ENCODE measurements around the gene RERG.

Gene RERG

GRCh38 chr12:15171012-15171655 is 50.1 kb downstream of the RERG start:
- no peak for DNase-seq
- H3K27ac ChIP-seq: no peak overlapping the region
- no peaks in the 10 kb centered on the region for H3K36me3 ChIP-seq (replicated peaks)
- no peak for TF ChIP-seq CTCF (IDR thresholded peaks at IDR 0.05; ENCODE audit: low read depth, low read length, missing control alignments)
- in situ Hi-C loops (cut with HindIII; ENCODE audit: low pct_ligation_motif_present, low sequenced_read_pairs): no loop called here
- H3K4me3 ChIP-seq (ENCODE audit: low read depth, low read length): no peak overlapping the region
- H3K27me3 ChIP-seq (replicated peaks): no peaks in the 10 kb centered on the region

- Histone ChIP-seq H3K4me3 (ENCODE audit: low read depth, low read length) (no peak overlapping the region), H3K27me3 (replicated peaks) (no peaks in the 10 kb centered on the region), H3K36me3 (replicated peaks) (no peaks in the 10 kb centered on the region), H3K27ac (no peak overlapping the region)
- in situ Hi-C loops (cut with HindIII; ENCODE audit: low pct_ligation_motif_present, low sequenced_read_pairs): no loop called here
- TF ChIP-seq CTCF (IDR thresholded peaks at IDR 0.05; ENCODE audit: low read depth, low read length, missing control alignments): no peak
- DNase-seq: no peak
Observed at GRCh38 chr12:15168026-15168678, 53.1 kb downstream of the RERG start.

- TF ChIP-seq CTCF (IDR thresholded peaks at IDR 0.05; ENCODE audit: low read depth, low read length, missing control alignments): no peak
- no peak overlapping the region for H3K27ac ChIP-seq
- H3K36me3 ChIP-seq (replicated peaks): no peaks in the 10 kb centered on the region
- in situ Hi-C loops (cut with HindIII; ENCODE audit: low pct_ligation_motif_present, low sequenced_read_pairs): no loop called here
- H3K27me3 ChIP-seq (replicated peaks): no peaks in the 10 kb centered on the region
- peak; percentile 65 for DNase-seq
- H3K4me3 ChIP-seq (ENCODE audit: low read depth, low read length): no peak overlapping the region
Observed at GRCh38 chr12:15165012-15165659, 56.1 kb downstream of the RERG start.

- TF ChIP-seq CTCF (IDR thresholded peaks at IDR 0.05; ENCODE audit: low read depth, low read length, missing control alignments): no peak
- H3K36me3 ChIP-seq (replicated peaks): no peaks in the 10 kb centered on the region
- no peak overlapping the region for H3K4me3 ChIP-seq (ENCODE audit: low read depth, low read length)
- in situ Hi-C loops (cut with HindIII; ENCODE audit: low pct_ligation_motif_present, low sequenced_read_pairs): no loop called here
- DNase-seq: no peak
- H3K27me3 ChIP-seq (replicated peaks): no peaks in the 10 kb centered on the region
- no peak overlapping the region for H3K27ac ChIP-seq
Observed at GRCh38 chr12:15163030-15163976, 57.9 kb downstream of the RERG start.

GRCh38 chr12:15158083-15158482 is 63.1 kb downstream of the RERG start:
- H3K36me3 ChIP-seq (replicated peaks): no peaks in the 10 kb centered on the region
- TF ChIP-seq CTCF (IDR thresholded peaks at IDR 0.05; ENCODE audit: low read depth, low read length, missing control alignments): no peak
- in situ Hi-C loops (cut with HindIII; ENCODE audit: low pct_ligation_motif_present, low sequenced_read_pairs): no loop called here
- H3K4me3 ChIP-seq (ENCODE audit: low read depth, low read length): no peak overlapping the region
- DNase-seq: no peak
- H3K27me3 ChIP-seq (replicated peaks): no peaks in the 10 kb centered on the region
- H3K27ac ChIP-seq: no peak overlapping the region

Measured in brain microvascular endothelial cell (primary cell).